Ammon's horn (tissue), 1 donor: ENCODE results near the gene C3orf33.

Source experiments
- DNase-seq: peaks from one replicate; pipeline ENCODE4 v3.0.0-alpha.2; 2016; ENCODE audit warnings: low spot score

The C3orf33 gene

DNA sequence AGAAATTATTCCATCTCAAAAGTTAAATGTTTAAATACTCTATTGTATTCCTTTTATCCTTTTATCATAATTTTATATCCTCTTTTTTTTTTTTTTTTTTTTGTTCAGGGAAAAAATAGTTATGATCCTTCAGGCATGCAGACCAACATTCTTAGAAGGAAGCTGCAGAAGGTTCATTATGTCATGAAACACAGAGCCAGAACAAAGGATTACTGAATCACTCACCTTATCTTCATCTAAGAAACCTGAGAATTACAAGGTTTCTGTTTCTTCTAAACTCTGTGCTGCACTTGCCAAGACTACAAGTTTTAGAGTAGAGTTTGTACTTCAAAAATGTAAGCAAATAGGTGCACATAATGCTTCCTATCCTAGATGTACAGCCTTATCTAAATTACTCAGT is 64.5 kb downstream of the C3orf33 start:
- DNase-seq: no peak

GRCh38 chr3:155741101-155741500 is 65.0 kb downstream of the C3orf33 start:
- DNase-seq: peak; percentile 23

DNA sequence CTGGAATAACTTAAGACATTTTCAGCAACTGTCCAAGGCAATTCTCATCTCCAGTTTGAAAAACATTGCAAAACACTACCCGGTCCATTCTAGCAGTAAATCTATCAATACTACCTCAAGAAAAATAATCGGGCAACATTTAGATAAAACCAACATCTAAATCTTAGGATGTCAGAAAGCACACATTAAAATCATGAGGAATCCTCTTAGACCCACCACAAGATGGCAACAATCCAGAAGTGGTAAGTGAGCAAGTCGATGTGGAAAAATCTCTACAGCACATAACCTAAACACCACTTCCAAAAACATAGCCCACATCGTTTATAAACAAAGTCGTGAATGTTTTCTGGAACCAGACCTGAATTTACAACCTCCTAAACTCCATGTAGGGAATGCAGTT is 66.9 kb downstream of the C3orf33 start:
- DNase-seq: no peak

DNA sequence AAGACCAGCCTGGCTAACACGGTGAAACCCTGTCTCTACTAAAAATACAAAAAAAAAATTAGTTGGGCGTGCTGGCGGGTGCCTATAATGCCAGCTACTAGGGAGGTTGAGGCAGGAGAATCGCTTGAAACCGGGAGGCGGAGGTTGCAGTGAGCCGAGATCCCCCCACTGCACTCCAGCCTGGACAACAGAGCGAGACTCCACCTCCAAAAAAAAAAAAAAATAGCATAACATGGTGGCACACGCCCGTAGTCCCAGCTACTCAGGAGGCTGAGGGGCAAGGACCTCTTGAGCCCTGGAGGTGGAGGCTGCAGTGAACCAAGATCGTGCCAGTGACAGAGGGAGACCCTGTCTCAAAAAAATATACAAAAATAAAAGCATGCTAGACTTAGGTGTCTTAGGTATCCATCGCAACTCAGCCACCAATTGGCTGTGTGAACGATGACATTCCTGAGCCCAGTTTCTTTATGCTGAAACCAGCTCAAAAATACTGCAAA is 67.5 kb downstream of the C3orf33 start:
- DNase-seq: no peak

- peak; percentile 18 for DNase-seq
These were observed 68.1 kb downstream of the C3orf33 start for GRCh38 chr3:155737844-155738460.

GRCh38 chr3:155736381-155736780 is 69.7 kb downstream of the C3orf33 start:
- no peak for DNase-seq

- no peak for DNase-seq
These were observed 75.2 kb downstream of the C3orf33 start for GRCh38 chr3:155730843-155731242.

DNA sequence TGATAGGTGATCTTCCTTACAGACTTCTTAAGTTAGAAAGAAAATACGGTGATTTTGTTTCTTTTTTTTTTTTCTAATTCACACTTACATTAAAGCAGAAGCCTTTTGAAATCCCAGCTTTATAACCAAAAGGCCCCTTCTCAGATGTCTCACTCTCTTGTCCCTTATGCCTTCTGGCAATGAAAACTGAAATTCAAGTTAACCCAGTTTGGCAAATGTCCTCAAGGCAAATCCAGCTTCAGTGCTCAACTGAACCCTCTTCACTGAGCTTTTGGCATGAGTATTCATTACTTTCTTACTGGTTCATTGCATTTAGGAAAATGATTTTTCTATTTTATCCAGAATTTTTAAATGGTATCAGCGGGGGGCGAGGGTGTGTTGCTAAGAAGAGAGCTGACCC is 78.2 kb downstream of the C3orf33 start:
- DNase-seq: no peak

DNA sequence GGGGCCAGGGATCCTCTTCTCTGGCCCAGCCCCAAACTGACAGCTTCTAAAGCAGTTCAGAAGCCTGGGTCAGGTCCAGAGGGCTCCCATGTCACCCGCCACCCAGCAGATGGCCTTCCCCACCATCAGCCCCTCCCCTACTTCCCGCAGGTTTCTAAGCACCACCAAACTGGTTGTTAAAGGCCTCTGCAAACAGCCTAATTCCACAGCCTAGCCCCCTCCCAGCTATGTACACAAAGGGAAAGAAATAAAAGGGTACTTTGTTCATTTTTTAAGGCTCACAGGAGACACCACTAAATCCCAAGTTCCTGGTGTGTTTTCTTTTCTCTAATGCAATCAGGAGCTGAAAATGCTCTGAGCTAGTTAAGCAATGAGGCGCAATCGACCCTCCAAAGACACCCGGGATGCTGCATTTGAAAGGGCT is 91.8 kb downstream of the C3orf33 start:
- DNase-seq: no peak
